ENCODE data around the gene MGMT. TPM values are rescaled to one million over a fixed set of nuclear protein-coding genes. Genes with fewer than 3 reads are reported as not detected.

MGMT gene
- total RNA-seq, 2 donors from 2014 or later, result 28.6 to 33.7 TPM

DNA sequence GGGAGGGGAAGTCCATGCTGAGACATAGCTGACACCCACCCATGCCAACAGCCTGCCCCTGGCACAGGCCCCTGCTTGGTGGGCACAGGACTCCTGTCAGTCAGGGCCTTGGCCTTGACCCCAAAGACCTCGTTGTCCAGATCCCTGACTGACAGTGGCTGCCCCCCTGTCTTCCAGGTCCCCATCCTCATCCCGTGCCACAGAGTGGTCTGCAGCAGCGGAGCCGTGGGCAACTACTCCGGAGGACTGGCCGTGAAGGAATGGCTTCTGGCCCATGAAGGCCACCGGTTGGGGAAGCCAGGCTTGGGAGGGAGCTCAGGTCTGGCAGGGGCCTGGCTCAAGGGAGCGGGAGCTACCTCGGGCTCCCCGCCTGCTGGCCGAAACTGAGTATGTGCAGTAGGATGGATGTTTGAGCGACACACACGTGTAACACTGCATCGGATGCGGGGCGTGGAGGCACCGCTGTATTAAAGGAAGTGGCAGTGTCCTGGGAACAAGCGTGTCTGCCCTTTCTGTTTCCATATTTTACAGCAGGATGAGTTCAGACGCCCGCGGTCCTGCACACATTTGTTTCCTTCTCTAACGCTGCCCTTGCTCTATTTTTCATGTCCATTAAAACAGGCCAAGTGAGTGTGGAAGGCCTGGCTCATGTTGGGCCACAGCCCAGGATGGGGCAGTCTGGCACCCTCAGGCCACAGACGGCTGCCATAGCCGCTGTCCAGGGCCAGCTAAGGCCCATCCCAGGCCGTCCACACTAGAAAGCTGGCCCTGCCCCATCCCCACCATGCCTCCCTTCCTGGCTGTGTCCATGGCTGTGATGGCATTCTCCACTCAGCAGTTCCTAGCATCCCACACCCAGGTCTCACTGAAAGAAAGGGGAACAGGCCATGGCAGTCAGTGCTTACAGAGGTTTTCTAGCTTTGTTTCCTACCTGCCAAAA lies 299.8 kb downstream of the MGMT start:
- peak; percentile 36 for TF ChIP-seq CTCF (conservative IDR thresholded peaks at IDR 0.05)
- H3K27me3 Mint-ChIP-seq (ENCODE audit: insufficient read depth), result peaks cover 1% of the 10 kb centered on the region
- H3K27ac Mint-ChIP-seq, result no peak overlapping the region
- no peaks in the 10 kb centered on the region for H3K9me3 Mint-ChIP-seq
- no peak overlapping the region for H3K4me3 Mint-ChIP-seq
- peaks cover 8% of the 10 kb centered on the region for H3K36me3 Mint-ChIP-seq (ENCODE audit: low read depth)
- no peaks in the 10 kb centered on the region for H3K36me3 ChIP-seq (ENCODE audit: control insufficient read depth, insufficient read depth, low read length)
- H3K27ac ChIP-seq (ENCODE audit: low read depth, low read length), result no peak overlapping the region
- peaks cover 11% of the 10 kb centered on the region for H3K4me1 ChIP-seq (ENCODE audit: control insufficient read depth, insufficient read depth, low read length)
- no peak overlapping the region for H3K9ac ChIP-seq (ENCODE audit: extremely low read depth, low read length, poor library complexity, severe bottlenecking)
- no peak overlapping the region for H3K4me3 ChIP-seq (ENCODE audit: low read length)
- H3K9me3 ChIP-seq (ENCODE audit: control insufficient read depth, low read length), result no peaks in the 10 kb centered on the region
- 93 to 94% methylated on average over 21 to 25 of the region's 25 CpGs for WGBS, 2 experiments (ENCODE audit: insufficient coverage in 1 of 2, insufficient read length in 1 of 2)
- DNase-seq, result peak; percentile 48
- H3K27me3 ChIP-seq (ENCODE audit: control insufficient read depth, insufficient read depth, low read length, poor library complexity, severe bottlenecking), result no peaks in the 10 kb centered on the region
- H3K4me1 Mint-ChIP-seq, result peaks cover 12% of the 10 kb centered on the region

DNA sequence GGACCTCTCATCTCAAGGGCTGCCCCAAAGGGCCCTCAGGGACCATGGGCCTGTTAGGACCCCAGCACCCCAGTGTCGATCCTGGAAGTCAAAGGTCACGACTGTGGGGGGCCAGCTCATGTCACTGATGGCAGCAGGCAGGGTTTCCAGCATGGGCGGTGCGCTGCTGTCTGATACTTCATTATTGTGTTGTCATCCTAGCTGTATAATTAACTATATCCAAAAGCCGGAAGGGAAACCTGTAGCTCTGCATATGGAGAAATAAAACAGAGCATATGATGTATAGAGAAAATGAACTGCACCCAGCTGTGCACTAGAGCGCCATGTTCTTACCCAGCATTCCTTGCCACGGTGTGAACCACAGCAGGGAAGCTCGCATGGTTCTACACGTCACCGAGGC lies 300.7 kb downstream of the MGMT start:
- Mint-ChIP-seq H3K4me3 (no peak overlapping the region), H3K9me3 (no peaks in the 10 kb centered on the region), H3K4me1 (peaks cover 4% of the 10 kb centered on the region), H3K27ac (no peak overlapping the region), H3K27me3 (ENCODE audit: insufficient read depth) (peaks cover 1% of the 10 kb centered on the region), H3K36me3 (ENCODE audit: low read depth) (peaks cover 8% of the 10 kb centered on the region)
- no peak for TF ChIP-seq CTCF (conservative IDR thresholded peaks at IDR 0.05)
- Histone ChIP-seq H3K4me3 (ENCODE audit: low read length) (no peak overlapping the region), H3K9ac (ENCODE audit: extremely low read depth, low read length, poor library complexity, severe bottlenecking) (no peak overlapping the region), H3K36me3 (ENCODE audit: control insufficient read depth, insufficient read depth, low read length) (no peaks in the 10 kb centered on the region), H3K9me3 (ENCODE audit: control insufficient read depth, low read length) (no peaks in the 10 kb centered on the region), H3K4me1 (ENCODE audit: control insufficient read depth, insufficient read depth, low read length) (peaks cover 4% of the 10 kb centered on the region), H3K27me3 (ENCODE audit: control insufficient read depth, insufficient read depth, low read length, poor library complexity, severe bottlenecking) (no peaks in the 10 kb centered on the region), H3K27ac (ENCODE audit: low read depth, low read length) (no peak overlapping the region)
- 93 to 96% methylated on average over 6 to 10 of the region's 10 CpGs for WGBS, 2 experiments (ENCODE audit: insufficient coverage in 1 of 2, insufficient read length in 1 of 2)
- peak; percentile 22 for DNase-seq

- H3K36me3 Mint-ChIP-seq (ENCODE audit: low read depth), result peaks cover 8% of the 10 kb centered on the region
- peak; percentile 83 for TF ChIP-seq CTCF (conservative IDR thresholded peaks at IDR 0.05)
- no peak overlapping the region for H3K9ac ChIP-seq (ENCODE audit: extremely low read depth, low read length, poor library complexity, severe bottlenecking)
- H3K27me3 ChIP-seq (ENCODE audit: control insufficient read depth, insufficient read depth, low read length, poor library complexity, severe bottlenecking), result no peaks in the 10 kb centered on the region
- no peaks in the 10 kb centered on the region for H3K9me3 ChIP-seq (ENCODE audit: control insufficient read depth, low read length)
- WGBS, 2 experiments (ENCODE audit: insufficient coverage in 1 of 2, insufficient read length in 1 of 2), result 91 to 98% methylated on average over 25 to 44 of the region's 44 CpGs
- no peaks in the 10 kb centered on the region for H3K4me1 ChIP-seq (ENCODE audit: control insufficient read depth, insufficient read depth, low read length)
- H3K27ac ChIP-seq (ENCODE audit: low read depth, low read length), result no peak overlapping the region
- H3K27me3 Mint-ChIP-seq (ENCODE audit: insufficient read depth), result peaks cover 1% of the 10 kb centered on the region
- no peak overlapping the region for H3K4me3 Mint-ChIP-seq
- H3K4me1 Mint-ChIP-seq, result no peaks in the 10 kb centered on the region
- peak; percentile 91 for DNase-seq
- no peak overlapping the region for H3K4me3 ChIP-seq (ENCODE audit: low read length)
- no peaks in the 10 kb centered on the region for H3K9me3 Mint-ChIP-seq
- no peak overlapping the region for H3K27ac Mint-ChIP-seq
- H3K36me3 ChIP-seq (ENCODE audit: control insufficient read depth, insufficient read depth, low read length), result no peaks in the 10 kb centered on the region
Measured at GRCh38 chr10:129768437-129769355, 301.7 kb downstream of the MGMT start.

Measured in endodermal cell (in vitro differentiated cells).